Activated CD4-positive, alpha-beta T cell treated with anti-CD3 and anti-CD28 coated beads for 4 hours (primary cell): ENCODE data around the gene GNPNAT1.
"Not testable (repeated sequence)": the region's sequence is repeated elsewhere in the genome, so short reads cannot be mapped to it uniquely, and the experiment has no call there.

Experiments
- DNase-seq, 2 donors: peaks; one replicate each; pipeline ENCODE4 v3.0.0-alpha.2; 2020

The GNPNAT1 gene

DNA sequence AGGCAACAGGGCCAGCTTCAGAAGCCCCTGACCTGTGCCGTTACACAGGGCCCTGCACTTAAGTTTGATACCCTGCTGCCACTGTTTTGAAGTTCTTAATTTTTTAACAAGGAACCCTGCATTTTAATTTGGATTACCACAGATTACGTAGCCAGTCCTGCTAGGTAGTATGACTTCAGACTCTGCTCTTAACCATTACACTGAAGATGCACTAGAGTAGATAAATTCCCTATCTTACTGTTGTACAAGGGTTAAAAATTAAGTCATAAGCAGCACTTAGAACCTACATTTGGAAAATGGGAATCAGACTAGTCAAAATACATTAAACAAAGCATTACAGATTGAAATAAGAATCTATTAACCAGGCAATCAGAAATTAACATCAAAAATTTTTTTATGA, 2.3 kb downstream of the GNPNAT1 start:
- DNase-seq = no peak

DNA sequence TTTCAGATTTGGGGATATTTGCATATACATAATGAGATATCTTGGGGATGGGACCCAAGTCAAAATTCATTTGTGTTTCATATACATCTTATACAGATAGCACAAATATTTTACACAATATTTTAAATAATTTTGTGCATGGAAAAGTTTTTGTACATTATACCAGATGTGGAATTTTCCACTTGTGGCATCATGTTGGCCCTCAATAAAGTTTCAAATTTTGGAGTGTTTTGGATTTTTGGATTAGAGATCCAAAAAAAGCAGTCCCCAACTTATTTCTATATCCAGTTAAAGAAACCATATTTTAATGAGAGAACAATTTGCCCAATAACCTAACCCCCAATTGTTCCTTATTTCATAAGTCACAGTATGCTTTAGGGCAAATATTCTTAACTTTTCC, 4.5 kb downstream of the GNPNAT1 start:
- no peak for DNase-seq

- no peak for DNase-seq
These were observed 8.2 kb downstream of the GNPNAT1 start for GRCh38 chr14:52783206-52783605.

DNA sequence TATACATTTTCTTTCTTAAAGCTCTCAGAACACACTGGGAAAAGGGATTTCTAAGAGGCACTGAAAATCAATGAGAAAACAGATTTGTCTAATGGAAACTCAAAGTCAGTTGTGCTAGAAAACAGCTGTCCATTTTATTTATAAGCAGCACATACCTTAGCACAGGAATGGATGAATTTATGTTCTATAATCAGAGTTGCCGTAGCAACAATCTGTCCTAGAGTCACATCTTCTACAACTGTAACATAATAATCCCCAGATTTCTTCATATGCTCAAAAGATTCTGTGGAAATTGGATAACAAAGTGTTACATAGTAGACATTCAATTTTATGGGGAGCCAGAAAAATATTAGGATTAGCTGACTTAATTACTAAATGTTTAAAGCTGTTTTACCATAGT, 9.8 kb downstream of the GNPNAT1 start:
- DNase-seq = no peak

DNA sequence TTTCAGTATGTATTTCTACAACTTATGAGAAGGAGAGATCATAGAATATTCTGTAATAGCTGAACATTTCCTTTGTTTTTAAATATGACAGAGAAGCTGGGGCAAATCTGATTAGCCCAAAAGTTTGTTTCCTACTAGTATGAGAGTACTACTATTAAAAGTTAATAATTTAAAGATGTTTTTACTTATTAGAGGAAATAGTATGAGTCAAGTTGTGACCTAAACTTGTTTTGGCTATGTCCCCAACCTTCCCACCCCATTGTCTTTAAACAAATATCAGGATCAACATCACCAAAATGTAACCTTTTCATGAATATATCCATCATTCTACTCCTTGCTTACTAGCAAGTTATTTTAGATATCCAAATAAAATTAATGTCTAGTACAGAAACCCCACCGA, 10.5 kb downstream of the GNPNAT1 start:
- no peak for DNase-seq

DNA sequence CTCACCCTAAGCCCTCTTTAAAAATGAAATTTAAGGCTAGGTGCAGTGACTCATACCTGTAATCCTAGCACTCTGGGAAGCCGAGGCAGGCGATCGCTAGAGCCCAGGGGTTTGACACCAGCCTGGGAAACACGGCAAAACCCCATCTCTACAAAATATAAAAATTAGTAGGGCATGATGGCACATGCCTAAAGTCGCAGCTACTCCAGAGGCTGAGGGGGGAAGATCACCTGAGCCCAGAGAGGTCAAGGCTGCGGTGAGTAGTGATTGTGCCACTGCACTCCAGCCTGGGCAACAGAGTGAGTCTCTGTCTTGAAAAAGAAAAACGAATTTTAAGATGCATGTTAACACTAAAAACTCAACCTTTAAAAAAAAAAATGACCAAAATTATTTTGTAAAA, 12.7 kb downstream of the GNPNAT1 start:
- no peak for DNase-seq

- no peak for DNase-seq
These were observed 14.6 kb downstream of the GNPNAT1 start for GRCh38 chr14:52776816-52777215.

GRCh38 chr14:52769887-52770286, 21.5 kb downstream of the GNPNAT1 start:
- DNase-seq = no peak

- DNase-seq = no peak
These were observed 24.2 kb downstream of the GNPNAT1 start for GRCh38 chr14:52767058-52767833.

GRCh38 chr14:52762923-52763322, 28.5 kb downstream of the GNPNAT1 start:
- not testable (repeated sequence) for DNase-seq

DNA sequence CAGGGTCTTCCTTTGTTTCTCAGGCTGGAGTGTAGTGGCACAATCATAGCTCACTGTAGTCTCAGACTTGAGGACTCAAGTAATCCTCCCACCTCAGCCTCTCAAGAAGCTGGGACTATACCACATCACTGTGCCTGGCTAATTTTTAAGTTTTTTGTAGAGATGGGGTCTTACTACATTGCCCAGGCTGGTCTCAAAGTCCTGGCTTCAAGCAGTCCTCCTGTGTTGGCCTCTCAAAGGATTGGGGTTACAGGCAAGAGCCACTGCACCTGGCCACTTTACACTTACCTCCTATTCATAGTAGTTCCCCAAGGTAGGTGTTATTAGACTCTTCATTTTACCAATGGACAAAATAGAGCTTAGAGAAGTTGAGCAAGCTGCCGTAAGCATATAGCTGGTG, 32.3 kb downstream of the GNPNAT1 start:
- DNase-seq = no peak

GRCh38 chr14:52755607-52756316, 35.6 kb downstream of the GNPNAT1 start:
- DNase-seq = no peak

DNA sequence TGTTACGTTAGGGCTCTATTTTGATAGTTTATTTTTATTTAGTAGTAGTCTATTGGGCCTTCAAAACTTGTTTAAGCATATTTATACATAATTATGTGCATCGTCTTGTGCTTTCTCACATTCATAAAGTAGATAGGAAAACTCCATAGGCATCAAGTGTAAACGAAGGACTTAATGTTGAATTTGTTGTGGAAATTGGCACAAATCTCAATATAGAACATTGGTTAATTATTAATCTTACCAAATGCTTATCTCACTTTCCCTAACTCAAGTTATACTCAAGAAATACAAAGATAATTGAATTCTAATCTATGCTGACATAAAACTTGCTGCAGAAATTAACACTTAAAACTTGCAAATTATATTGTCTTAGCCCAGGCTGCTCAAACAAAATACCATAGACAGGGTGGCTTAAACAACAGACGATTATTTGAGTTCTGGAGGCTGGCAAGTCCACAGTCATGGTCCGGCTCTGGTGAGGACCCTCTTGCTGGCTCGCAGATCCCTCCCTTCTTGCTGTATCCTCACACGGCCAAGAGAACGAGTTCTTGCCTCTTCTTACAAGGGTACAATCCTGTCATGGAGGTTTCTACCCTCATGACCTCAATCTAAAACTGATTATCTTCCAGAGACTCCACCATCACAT, 42.6 kb downstream of the GNPNAT1 start:
- no peak for DNase-seq

- no peak for DNase-seq
These were observed 49.5 kb downstream of the GNPNAT1 start for GRCh38 chr14:52741865-52742264.

GRCh38 chr14:52740751-52741150, 50.7 kb downstream of the GNPNAT1 start:
- DNase-seq = no peak

DNA sequence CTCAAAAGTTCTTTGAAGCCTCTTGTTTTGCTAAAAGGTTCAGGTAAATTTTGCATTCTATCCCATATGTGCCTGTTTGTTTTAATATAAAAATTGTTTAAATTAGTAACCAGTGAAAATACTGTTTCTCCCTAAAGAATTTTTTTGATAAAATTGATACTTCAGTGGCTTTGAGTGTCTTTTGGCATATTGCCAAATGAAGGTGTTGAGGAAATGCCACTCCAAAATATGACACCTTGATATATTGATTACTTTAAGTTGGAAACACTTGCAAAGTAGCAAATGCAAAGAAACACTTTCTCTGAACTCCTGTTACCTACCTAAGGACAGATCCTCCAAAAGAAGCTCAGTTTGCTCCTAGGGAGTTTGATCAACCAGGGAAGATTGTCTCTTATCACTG, 53.0 kb downstream of the GNPNAT1 start:
- no peak for DNase-seq

DNA sequence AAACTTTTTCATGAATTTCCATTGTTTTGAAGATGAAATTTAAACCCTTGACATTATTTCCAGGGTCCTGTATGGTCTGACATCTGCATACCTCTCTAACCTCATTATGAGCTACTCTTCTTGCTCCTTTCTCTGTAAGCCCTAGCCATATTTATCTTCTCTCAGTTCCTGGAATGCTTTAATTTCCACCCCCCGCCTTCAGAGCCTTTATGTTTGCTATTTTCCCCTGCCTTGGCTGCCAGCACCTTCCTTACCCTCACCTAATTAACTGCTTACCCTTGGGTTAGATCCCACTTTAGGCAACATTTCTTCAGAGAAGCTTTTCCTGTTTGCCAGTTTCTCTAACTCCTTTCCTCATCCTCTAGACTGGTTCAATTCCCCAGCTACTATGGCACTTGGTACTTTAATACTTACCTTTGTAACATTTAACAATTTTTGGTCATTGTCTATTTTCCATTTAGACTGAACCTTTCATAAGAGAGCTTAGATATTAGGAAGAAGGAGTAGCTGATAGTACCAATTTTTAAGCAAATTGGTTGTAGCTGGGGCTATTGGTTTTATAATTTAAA, 55.4 kb downstream of the GNPNAT1 start:
- no peak for DNase-seq

- no peak for DNase-seq
These were observed 57.6 kb downstream of the GNPNAT1 start for GRCh38 chr14:52733824-52734223.

GRCh38 chr14:52730709-52731111, 60.7 kb downstream of the GNPNAT1 start:
- DNase-seq = no peak

DNA sequence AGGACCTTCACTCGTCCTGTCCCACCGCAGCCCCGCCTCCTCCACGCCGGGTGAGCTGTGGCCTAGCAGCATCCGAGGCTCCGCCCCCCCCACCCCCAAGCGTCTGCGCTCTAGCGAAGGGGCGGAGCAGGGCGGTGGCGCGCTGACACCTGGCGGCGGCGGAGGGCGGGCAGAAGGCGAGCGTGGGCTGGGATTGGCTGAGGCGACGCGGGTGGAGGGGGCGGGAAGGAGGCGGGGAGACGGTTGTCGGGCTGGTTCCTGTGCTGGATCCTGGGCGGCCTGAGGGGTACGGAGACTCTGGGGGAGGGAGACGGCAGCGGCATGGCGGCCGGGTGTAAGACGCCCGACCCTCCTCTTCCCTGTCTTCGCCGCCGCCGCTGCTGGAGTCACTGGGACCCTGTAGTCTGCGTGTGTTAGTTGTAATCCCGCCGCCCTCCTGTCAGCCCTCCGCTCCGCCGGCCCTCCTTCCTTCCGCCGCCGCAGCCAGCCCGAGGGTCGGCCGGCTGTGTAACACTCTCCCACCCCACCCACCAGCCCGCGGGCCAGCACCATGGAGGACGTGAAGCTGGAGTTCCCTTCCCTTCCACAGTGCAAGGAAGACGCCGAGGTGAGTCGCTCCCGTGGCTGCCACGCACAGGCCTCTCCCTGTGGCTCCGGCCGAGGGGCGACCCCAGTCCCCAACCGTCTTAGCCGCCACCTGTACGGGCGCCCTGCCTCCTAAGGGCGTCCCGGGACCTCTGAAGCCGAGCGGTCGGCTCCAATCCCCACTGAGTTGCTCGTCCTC, 61.3 kb downstream of the GNPNAT1 start, which contains the start of gene STYX:
Gene STYX (plus strand): TSS at position 242 of the 784 bp plus-strand sequence. CDS start 309 bp downstream, at position 551.
- peak; percentile 98 to 99 for DNase-seq

DNA sequence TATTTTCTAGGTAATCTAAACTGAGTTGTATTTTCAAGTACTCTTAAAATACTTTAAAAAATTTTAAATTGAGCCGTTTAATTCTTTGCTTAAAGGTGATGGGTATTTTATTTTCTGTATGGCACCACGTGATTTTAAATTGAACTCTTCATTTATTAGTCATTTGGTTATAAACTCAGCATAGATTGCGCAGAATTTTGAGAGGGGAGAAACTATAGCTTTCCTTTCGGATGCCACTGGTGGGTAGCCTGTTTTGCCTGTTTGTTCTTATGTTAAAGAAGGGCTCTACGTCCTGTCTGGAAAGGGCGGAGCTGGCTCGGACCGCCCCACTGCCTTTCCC, 61.9 kb downstream of the GNPNAT1 start:
- no peak for DNase-seq

DNA sequence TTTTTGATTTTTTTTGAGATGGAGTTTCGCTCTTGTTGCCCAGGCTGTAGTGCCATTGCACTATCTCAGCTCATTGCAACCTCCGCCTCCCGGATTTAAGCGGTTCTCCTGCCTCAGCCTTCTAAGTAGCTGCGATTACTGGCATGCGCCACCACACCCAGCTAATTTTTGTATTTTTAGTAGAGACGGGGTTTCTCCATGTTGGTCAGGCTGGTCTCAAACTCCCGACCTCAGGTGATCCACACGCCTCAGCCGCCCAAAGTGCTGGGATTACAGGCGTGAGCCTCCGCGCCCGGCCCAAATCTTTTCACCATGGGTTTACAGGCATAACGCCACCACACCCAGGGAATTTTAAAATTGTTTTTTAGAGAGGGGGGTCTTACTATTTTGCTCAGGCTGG, 62.4 kb downstream of the GNPNAT1 start:
- not testable (repeated sequence) for DNase-seq

DNA sequence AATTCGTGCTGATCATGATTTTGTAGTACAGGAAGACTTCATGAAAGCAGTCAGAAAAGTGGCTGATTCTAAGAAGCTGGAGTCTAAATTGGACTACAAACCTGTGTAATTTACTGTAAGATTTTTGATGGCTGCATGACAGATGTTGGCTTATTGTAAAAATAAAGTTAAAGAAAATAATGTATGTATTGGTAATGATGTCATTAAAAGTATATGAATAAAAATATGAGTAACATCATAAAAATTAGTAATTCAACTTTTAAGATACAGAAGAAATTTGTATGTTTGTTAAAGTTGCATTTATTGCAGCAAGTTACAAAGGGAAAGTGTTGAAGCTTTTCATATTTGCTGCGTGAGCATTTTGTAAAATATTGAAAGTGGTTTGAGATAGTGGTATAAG, 63.9 kb downstream of the GNPNAT1 start:
- not testable (repeated sequence) for DNase-seq
